SU-DHL-6 (cell line): ENCODE measurements around the gene ZNF688.
"Not testable (repeated sequence)": the region's sequence is repeated elsewhere in the genome, so short reads cannot be mapped to it uniquely, and the experiment has no call there.

Source experiments
- CTCF ChIP-seq: fragments of 200-600 bp; sonication (generic); IDR thresholded peaks from one replicate; pipeline ENCODE4 v1.5.1; 2017; ENCODE audit warnings: antibody characterized with exemption, mild to moderate bottlenecking, low read length, moderate library complexity; ENCODE audit not compliant: insufficient read depth, poor library complexity, severe bottlenecking
- EZH2phosphoT487 ChIP-seq: fragments of 200-600 bp; sonication (generic), shearing (Covaris generic); conservative IDR thresholded peaks from 2 replicates; pipeline ENCODE4 v1.6.1; 2018; ENCODE audit warnings: mild to moderate bottlenecking, antibody characterized with exemption, low read length, moderate library complexity, mixed read lengths

GRCh38 chr16:30540916-30541464, 30.5 kb downstream of the ZNF688 start:
- TF ChIP-seq CTCF, EZH2phosphoT487: not testable (repeated sequence)
